Skeletal muscle tissue (tissue), 4 donors: ENCODE results near the gene UBE2L5. TPM values are rescaled to one million over a fixed set of nuclear protein-coding genes. Genes with fewer than 3 reads are reported as not detected.
"Not testable (repeated sequence)": the region's sequence is repeated elsewhere in the genome, so short reads cannot be mapped to it uniquely, and the experiment has no call there.

ENCODE experiments used
- H3K27ac ChIP-seq: one replicate; pipeline ENCODE4 v1.7.0; 2013; ENCODE audit warnings: mild to moderate bottlenecking, low read depth, low read length, inconsistent platforms
- H3K27me3 ChIP-seq, 3 donors: one replicate each; pipeline ENCODE4 v1.7.0; 2013; ENCODE audit warnings: low read length in 3 of 3; ENCODE audit not compliant: control insufficient read depth in 3 of 3, insufficient read depth in 3 of 3
- H3K36me3 ChIP-seq, 3 donors: one replicate each; pipeline ENCODE4 v1.7.0; 2013; ENCODE audit warnings: low read length in 3 of 3; ENCODE audit not compliant: control insufficient read depth in 3 of 3, insufficient read depth in 3 of 3
- H3K4me1 ChIP-seq, 3 donors: one replicate each; pipeline ENCODE4 v1.7.0; 2013; ENCODE audit warnings: low read length in 3 of 3, mild to moderate bottlenecking in 3 of 3; ENCODE audit not compliant: control insufficient read depth in 3 of 3, insufficient read depth in 3 of 3
- H3K4me3 ChIP-seq, 3 donors: one replicate each; pipeline ENCODE4 v1.7.0; 2013; ENCODE audit warnings: low read length in 3 of 3
- H3K9ac ChIP-seq, 3 donors: one replicate each; pipeline ENCODE4 v1.7.0; 2013; ENCODE audit warnings: low read length in 3 of 3, mild to moderate bottlenecking in 3 of 3, moderate library complexity in 2 of 3, low read depth in 1 of 3
- H3K9me3 ChIP-seq, 3 donors: one replicate each; pipeline ENCODE4 v1.7.0; 2013; ENCODE audit warnings: low read length in 3 of 3; ENCODE audit not compliant: control insufficient read depth in 3 of 3
- total RNA-seq: library from RNA; depleted of rRNA; stranded (reverse); fragments of >200 nt; gene quantifications from one replicate; pipeline ENCODE4 v1.2.3, GENCODE V29; 2014
- donor health status: Osteomylitis.

The UBE2L5 gene
- total RNA-seq, 1 donor from 2014 or later, result not detected

DNA sequence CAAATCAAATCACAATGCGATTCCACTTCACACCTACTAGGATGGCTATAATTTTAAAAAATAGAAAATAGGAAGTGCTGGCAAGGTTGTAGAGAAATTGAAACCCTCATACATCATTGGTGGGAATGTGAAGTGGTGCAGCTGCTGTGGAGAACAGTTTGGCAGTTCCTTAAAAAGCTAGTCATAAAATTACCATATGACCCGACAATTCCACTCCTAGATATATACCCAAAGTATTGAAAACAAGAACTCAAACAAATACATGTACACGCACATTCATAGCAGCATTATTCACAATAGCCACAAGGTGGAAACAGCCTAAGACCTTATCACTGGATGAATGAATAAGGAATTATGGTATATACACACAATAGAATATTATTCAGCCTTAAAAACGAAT is 31.4 kb downstream of the UBE2L5 start:
- no peak overlapping the region for H3K27ac ChIP-seq

DNA sequence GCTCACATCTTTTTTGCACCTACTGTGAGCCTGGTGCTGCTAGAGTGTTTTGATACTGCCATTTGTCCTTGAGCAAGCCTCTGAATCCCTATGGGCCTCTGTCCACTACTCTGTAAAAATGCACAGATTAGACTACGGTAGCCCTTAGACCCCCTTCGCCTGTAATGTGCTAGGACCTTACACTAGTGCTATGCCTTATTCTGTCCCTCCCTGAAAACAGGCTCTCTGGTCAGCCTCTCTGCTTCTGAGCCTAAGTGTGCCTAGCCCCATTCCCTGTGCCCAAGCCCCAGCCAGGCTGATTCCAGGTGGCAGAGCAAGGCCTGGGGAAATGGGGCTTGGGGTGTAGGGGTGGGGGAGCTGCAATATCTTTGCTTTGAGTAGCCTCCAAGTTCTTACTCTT is 32.7 kb downstream of the UBE2L5 start:
- Histone ChIP-seq H3K9me3 (no peaks in the 10 kb centered on the region), H3K4me3 (no peak overlapping the region), H3K36me3 (peaks cover 1 to 4% (median 2%) of the 10 kb centered on the region in 3 donors), H3K27ac (no peak overlapping the region), H3K27me3 (no peaks in the 10 kb centered on the region), H3K9ac (no peak overlapping the region), H3K4me1 (no peaks in the 10 kb centered on the region)

More for the DNA sequence above, 31.4 kb downstream of the UBE2L5 start:
- H3K9ac ChIP-seq, result no peak overlapping the region
- no peaks in the 10 kb centered on the region for H3K27me3 ChIP-seq
- H3K4me3 ChIP-seq, result no peak overlapping the region
- H3K4me1 ChIP-seq, result no peaks in the 10 kb centered on the region
- no peaks in the 10 kb centered on the region for H3K9me3 ChIP-seq
- H3K36me3 ChIP-seq, result peaks cover 0 to 4% (median 1%) of the 10 kb centered on the region in 3 donors

DNA sequence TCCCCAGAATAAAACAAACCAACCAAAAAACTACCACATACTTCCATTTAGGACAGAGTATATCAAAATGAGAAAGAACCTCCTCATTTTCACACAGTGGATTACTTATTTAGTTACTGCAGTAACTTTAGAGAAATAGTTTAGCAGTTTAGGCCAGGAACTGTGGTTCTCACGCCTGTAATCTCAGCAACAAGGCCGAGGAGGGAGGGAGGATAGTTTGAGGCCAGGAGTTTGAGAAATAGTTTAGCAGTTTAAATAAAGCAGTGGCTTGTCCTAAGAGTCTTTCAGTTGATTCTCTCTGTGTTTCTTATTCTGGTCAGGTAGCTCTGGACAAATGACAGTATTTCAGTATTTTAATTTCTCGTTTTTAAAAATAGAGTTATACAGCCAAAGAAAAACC is 34.0 kb downstream of the UBE2L5 start:
- H3K27ac ChIP-seq, result no peak overlapping the region

DNA sequence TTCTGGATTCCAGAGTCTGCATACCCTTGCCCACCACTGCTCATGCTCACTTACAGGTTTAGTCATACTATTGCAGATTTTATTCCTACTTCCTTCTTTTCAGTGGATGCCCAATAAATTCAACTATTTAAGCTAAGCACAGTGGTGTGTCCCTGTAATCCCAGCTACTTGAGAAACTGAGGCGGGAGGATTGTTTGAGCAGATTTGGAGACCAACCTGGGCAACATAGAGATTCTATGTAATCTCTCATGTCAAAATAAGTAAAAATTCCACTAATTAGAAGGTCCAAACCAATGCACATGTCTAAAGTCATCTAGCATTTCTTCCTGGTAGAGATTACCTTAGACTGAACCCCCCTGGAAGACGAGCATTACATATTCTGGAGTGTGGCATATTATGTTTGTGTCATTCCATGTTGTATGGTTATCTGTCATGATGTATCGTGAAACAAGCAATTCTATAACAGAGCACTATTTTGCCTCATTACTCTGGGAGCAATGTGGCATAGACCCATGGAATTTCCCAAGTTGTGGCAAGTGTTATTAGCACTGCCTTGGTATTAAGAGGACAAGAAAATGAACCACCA is 35.1 kb downstream of the UBE2L5 start:
- Histone ChIP-seq H3K4me3 (no peak overlapping the region), H3K27ac (no peak overlapping the region), H3K9ac (no peak overlapping the region), H3K27me3 (no peaks in the 10 kb centered on the region), H3K36me3 (peaks cover 1 to 7% (median 2%) of the 10 kb centered on the region in 3 donors), H3K9me3 (no peaks in the 10 kb centered on the region), H3K4me1 (peaks cover 0 to 11% (median 9%) of the 10 kb centered on the region in 3 donors)

More for the DNA sequence above, 34.0 kb downstream of the UBE2L5 start:
- Histone ChIP-seq H3K9ac (no peak overlapping the region), H3K4me3 (no peak overlapping the region), H3K9me3 (no peaks in the 10 kb centered on the region), H3K36me3 (peaks cover 1 to 4% (median 2%) of the 10 kb centered on the region in 3 donors), H3K4me1 (no peaks in the 10 kb centered on the region), H3K27me3 (no peaks in the 10 kb centered on the region)

DNA sequence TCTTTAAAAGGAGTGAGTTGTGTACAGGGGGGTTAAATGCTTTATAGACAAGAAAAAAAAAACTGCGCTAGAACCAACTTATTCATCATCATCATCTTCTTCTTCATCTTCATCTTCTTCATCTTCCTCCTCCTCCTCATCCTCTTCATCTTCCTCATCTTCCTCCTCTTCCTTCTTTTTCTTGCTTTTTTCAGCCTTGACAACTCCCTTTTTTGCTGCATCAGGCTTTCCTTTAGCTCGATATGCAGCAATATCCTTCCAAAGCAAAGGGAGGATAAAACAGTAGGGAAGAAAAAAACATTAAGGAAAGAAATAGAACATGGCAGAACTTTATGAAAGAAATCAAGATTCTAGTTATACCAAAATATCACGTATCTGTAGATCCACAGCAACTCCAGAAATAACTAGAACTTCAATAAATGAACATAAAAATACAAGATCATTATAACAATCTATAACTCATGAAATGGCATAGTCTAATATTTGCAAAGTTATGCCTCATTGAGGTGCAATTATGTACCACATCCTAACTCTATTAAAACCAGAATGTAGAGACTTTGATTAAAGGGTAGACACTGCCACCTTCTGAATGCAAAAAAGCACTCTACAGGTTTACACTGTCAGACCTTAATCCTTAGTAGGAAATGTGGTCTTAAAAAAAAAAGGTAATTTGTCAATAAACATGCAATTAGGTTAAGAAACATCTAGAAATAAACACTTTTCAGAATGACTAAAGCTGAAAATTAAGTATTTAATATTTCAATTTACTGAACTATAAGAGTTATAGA is 39.2 kb downstream of the UBE2L5 start:
- not testable (repeated sequence) for H3K9ac ChIP-seq, H3K27me3 ChIP-seq, H3K4me3 ChIP-seq, H3K27ac ChIP-seq, H3K36me3 ChIP-seq, H3K9me3 ChIP-seq
- peaks cover 14 to 32% (median 26%) of the 10 kb centered on the region in 3 donors for H3K4me1 ChIP-seq

DNA sequence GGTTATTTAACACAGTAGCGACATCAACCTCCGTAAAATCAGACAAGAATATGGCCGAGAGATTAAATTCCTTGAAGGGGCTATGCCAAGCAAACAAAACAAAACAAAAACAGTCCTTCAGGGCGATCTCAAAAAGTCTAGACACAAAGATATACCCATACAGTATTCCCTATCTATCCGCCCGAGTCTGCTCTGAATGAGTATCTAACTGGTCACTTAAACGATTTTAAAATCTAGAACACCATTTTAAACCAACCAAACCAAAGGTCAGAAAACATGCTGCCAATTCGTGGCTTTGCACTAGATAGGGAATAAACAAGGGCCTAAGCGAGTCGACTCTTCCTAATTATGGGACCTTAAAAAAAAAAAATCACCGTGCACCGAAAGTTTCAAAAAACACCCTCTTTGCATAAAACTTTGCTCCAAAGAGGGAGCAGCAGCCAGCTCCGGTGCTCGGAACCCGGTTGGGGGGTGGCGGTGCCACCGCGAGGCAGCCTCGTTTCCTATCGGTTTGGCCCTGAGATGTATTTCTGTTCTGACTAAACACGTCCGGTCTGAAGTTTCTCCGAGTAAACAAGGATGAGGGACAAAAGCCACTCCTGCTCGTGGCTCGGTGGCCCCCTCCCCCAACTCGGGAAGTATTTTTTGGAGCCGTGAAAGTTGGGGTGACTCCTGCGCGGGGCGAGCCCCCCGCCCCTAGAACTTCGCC is 41.6 kb downstream of the UBE2L5 start:
- Histone ChIP-seq H3K4me1 (peaks cover 14 to 32% (median 32%) of the 10 kb centered on the region in 3 donors), H3K27me3 (no peaks in the 10 kb centered on the region), H3K9ac (peak overlapping the region; percentile 85 to 96 (median 91)), H3K4me3 (peak overlapping the region; percentile 60 to 86 (median 80)), H3K27ac (peak overlapping the region; percentile 97), H3K9me3 (no peaks in the 10 kb centered on the region), H3K36me3 (peaks cover 2 to 5% (median 4%) of the 10 kb centered on the region in 3 donors)

DNA sequence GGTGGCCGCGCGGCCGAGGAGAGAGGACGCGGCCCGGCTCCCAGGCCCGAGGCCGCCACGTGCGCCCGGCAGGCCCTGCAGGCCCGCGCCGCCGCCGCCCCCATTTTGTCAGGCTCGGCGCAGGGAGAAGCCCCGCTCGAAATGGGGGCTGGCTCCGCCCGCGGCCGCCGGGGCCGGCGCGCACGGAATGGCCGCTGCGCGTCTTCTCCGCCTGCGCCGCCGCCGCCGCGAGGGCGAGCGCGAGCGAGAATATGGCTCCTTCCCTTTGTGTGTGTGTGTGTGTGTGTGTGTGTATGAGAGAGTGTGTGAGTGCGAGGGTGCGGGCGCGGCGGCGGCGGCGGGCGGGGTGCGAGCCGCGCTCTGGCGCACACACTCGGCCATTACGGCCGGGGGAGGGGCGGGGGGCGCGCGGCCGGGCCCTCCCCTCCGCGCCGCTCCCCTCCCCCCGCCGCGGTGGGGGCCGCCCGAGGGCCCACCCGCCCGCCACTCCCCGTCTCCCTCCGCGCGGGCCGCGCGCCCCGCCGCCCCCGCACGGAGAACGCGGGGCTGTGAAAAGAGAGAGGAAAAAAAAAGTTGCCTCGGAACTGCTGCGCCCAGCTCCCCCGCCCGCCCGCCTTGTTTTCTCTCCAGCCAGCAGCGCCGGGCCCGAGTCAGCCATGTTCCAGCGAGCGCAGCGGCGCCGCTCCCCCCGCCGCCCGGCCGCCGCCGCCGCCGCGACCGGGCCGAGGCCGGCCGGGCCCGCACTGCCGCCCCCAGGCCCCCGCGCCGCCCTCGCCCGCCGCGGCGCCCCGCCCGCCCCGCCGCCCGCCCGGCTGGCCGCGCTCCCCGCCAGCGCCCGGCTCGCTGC is 42.4 kb downstream of the UBE2L5 start:
- H3K4me1 ChIP-seq, result peaks cover 14 to 32% (median 32%) of the 10 kb centered on the region in 3 donors
- peak overlapping the region; percentile 85 to 96 (median 91) for H3K9ac ChIP-seq
- no peaks in the 10 kb centered on the region for H3K27me3 ChIP-seq
- H3K9me3 ChIP-seq, result no peaks in the 10 kb centered on the region
- H3K27ac ChIP-seq, result peak overlapping the region; percentile 97
- peak overlapping the region; percentile 60 to 86 (median 80) for H3K4me3 ChIP-seq
- peaks cover 0 to 5% (median 4%) of the 10 kb centered on the region in 3 donors for H3K36me3 ChIP-seq

DNA sequence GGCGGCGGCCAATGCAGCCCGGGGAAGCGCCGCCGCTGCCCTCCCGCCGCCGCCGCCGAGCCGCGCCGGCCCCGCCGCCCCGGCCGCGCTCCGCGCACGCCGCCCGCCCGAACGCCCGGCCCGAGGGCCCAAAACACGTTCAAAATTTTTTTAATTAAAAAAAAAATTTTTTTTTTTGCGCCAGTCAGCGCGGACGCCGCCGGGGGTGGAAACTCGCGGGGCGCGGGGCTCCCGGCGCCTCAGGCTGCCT is 43.0 kb downstream of the UBE2L5 start:
- Histone ChIP-seq H3K4me1 (peaks cover 14 to 32% (median 32%) of the 10 kb centered on the region in 3 donors), H3K9me3 (no peaks in the 10 kb centered on the region), H3K4me3 (peak overlapping the region in 2 of 3 donors; percentile 72 to 75), H3K27me3 (no peaks in the 10 kb centered on the region), H3K9ac (peak overlapping the region; percentile 81 to 91 (median 85)), H3K27ac (peak overlapping the region; percentile 96), H3K36me3 (peaks cover 0 to 5% (median 4%) of the 10 kb centered on the region in 3 donors)

DNA sequence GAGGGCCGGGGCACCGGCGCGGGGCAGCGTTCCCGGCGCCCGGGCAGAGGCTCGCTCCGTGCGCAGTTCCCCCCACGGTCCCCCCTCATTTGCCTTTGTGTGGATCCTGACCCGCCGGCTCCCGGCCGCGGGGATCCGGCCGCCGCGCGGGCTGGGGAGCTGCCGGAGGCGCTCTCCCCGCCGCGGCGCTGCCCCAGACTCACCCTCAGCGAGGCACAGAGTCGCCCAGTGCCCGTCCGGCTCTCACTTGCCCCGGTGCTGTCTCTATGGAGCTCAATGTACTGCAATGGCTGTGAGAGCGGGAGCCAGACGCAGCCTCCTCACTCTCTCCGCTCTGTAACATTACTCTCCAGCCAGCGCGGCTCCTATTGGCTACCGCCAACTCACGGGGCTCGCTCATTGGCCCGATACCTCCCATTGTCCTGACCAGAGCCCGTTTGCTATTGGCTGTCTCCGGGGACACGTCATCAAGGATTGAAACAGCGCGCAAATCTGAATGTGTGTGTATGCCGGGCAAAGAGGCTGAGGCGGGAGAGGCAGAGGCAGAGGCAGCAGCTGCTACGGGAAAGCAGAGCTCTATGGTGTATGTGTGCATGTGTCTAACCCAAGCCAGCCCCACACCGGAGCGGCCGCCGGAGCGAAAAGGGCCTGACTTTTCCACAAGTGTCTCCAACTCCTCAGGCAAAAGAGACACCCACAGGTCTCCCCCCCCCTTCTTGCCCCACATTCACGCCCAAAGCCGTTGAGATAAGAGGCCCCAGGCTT is 43.5 kb downstream of the UBE2L5 start, which contains the start of gene HMGB1:
HMGB1 (minus strand) TSS at position 344 of the 765 bp plus-strand sequence. CDS start 2,256 bp downstream, outside the sequence.
- Histone ChIP-seq H3K4me3 (peak within 1 kb of the TSS; percentile 67 to 75 (median 72)), H3K27ac (peak within 1 kb of the TSS; percentile 97), H3K4me1 (peaks cover 14 to 32% (median 32%) of the 10 kb centered on the region in 3 donors), H3K27me3 (no peaks in the 10 kb centered on the region), H3K9me3 (no peaks in the 10 kb centered on the region), H3K9ac (peak within 1 kb of the TSS; percentile 81 to 91 (median 85)), H3K36me3 (peaks cover 0 to 5% (median 4%) of the 10 kb centered on the region in 3 donors)
